ENCODE measurements around the gene TMEFF2.

Gene TMEFF2

GRCh38 chr2:192013211-192013610 is 181.5 kb downstream of the TMEFF2 start:
- ChIA-PET POLR2A (ENCODE audit: low non-redundant PET) (no interaction called here), CTCF (no interaction called here)
- H3K27ac ChIP-seq, result no peak overlapping the region
- DNase-seq (ENCODE audit: low spot score), result no peak
- no peak for TF ChIP-seq CTCF (conservative IDR thresholded peaks at IDR 0.05; ENCODE audit: low read depth)

GRCh38 chr2:192011196-192011595 is 183.5 kb downstream of the TMEFF2 start:
- no peak for TF ChIP-seq CTCF (conservative IDR thresholded peaks at IDR 0.05; ENCODE audit: low read depth)
- POLR2A ChIA-PET (ENCODE audit: low non-redundant PET), result no interaction called here
- no peak for DNase-seq (ENCODE audit: low spot score)
- CTCF ChIA-PET, result no interaction called here
- H3K27ac ChIP-seq, result no peak overlapping the region

- POLR2A ChIA-PET (ENCODE audit: low non-redundant PET), result no interaction called here
- DNase-seq (ENCODE audit: low spot score), result no peak
- no peak overlapping the region for H3K27ac ChIP-seq
- no peak for TF ChIP-seq CTCF (conservative IDR thresholded peaks at IDR 0.05; ENCODE audit: low read depth)
- CTCF ChIA-PET, result interaction anchor here (0.7 kb wide), 2 partner anchors 19 to 118 kb away, joined by 3 read pairs; no protein-coding TSS in a partner anchor
Observed at GRCh38 chr2:192010073-192010472, 184.7 kb downstream of the TMEFF2 start.

GRCh38 chr2:192007581-192008228 is 187.0 kb downstream of the TMEFF2 start:
- ChIA-PET POLR2A (ENCODE audit: low non-redundant PET) (no interaction called here), CTCF (no interaction called here)
- TF ChIP-seq CTCF (conservative IDR thresholded peaks at IDR 0.05; ENCODE audit: low read depth), result no peak
- DNase-seq (ENCODE audit: low spot score), result no peak
- no peak overlapping the region for H3K27ac ChIP-seq

- POLR2A ChIA-PET (ENCODE audit: low non-redundant PET), result no interaction called here
- TF ChIP-seq CTCF (conservative IDR thresholded peaks at IDR 0.05; ENCODE audit: low read depth), result no peak
- CTCF ChIA-PET, result interaction anchor here (0.6 kb wide), 1 partner anchor 32 kb away, joined by 3 read pairs; no protein-coding TSS in a partner anchor
- no peak for DNase-seq (ENCODE audit: low spot score)
- no peak overlapping the region for H3K27ac ChIP-seq
Observed at GRCh38 chr2:192005211-192005610, 189.5 kb downstream of the TMEFF2 start.

GRCh38 chr2:192004188-192004963 is 190.4 kb downstream of the TMEFF2 start:
- DNase-seq (ENCODE audit: low spot score), result no peak
- ChIA-PET POLR2A (ENCODE audit: low non-redundant PET) (no interaction called here), CTCF (no interaction called here)
- no peak for TF ChIP-seq CTCF (conservative IDR thresholded peaks at IDR 0.05; ENCODE audit: low read depth)
- H3K27ac ChIP-seq, result no peak overlapping the region

All from RWPE1 (cell line).